GM18951 (cell line): ENCODE measurements around the gene OR2AE1.

Source experiments
- POLR2A ChIP-seq: IDR thresholded peaks from 4 replicates; pipeline ENCODE4 v1.6.1; 2011; ENCODE audit warnings: mild to moderate bottlenecking; ENCODE audit not compliant: insufficient read length, insufficient read depth; ENCODE audit errors: extremely low read depth
- in situ Hi-C: fragments of 300-500 bp; cut with MboI; formaldehyde crosslinking; loops from one replicate; pipeline ENCODE4 v1.12.0; 2022; ENCODE audit warnings: low sequenced_read_pairs, mixed read lengths, inconsistent platforms; ENCODE audit not compliant: unreplicated experiment

The OR2AE1 gene, protein sequence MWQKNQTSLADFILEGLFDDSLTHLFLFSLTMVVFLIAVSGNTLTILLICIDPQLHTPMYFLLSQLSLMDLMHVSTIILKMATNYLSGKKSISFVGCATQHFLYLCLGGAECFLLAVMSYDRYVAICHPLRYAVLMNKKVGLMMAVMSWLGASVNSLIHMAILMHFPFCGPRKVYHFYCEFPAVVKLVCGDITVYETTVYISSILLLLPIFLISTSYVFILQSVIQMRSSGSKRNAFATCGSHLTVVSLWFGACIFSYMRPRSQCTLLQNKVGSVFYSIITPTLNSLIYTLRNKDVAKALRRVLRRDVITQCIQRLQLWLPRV

DNA sequence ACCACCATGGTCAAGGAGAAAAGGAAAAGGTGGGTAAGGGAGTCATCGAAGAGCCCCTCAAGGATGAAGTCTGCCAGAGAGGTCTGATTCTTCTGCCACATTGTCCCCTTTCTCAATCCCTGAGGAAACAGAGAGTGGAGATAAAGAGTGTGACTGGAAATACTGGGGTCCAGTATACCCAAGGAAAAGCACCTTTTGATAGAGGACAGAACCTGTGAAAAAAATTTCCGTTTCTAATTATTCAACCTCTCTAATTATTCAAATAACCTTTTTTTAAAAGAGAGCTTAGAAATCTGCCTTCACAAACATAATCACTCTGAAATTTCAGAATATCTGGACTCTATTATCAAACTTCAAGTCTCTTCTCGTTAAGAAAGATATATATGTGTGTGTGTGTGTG is at the start of gene OR2AE1:
TSS of gene OR2AE1 (minus strand) at position 101 of the 400 bp plus-strand sequence. CDS start at position 101, 0 bp downstream.
- TF ChIP-seq POLR2A = no peak
- in situ Hi-C loops = no loop called here

DNA sequence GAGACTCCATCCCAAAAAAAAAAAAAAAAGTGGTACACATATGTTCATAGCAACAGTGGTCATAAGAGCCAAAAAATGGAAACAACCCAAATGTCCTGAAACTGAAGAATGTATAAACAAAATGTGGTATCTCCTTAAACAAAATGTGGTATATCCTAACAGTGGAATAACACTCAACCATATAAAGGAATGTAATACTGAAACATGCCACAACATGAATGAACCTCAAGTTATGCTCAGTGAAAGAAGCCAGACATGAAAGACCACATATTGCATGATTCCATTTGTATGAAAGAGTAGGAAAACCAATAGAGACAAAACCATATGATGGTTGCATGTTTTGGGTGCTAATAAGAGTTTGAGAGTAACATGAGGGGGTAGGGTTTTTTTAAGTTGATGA is 49.5 kb upstream of the OR2AE1 start:
- TF ChIP-seq POLR2A = no peak
- in situ Hi-C loops = no loop called here

DNA sequence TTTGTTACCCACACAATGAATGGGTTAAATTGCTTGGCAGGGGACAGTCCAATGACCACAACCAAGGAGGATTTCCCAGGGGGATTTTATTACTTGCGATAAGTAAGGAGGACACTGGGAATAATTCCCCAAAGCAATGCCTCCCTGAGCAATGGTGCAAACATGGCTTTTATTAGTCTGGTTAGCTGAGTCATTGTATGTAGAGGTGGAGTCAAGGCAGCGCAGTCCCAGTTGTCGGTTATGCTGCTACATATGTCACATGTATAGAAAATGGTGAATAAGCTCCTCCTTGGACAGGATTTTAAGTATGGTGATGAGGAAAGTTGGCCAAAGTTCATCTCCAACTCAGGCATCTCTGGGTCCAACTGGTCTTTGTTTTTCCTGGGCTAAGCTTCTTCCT is 46.4 kb upstream of the OR2AE1 start:
- in situ Hi-C loops = no loop called here
- TF ChIP-seq POLR2A = no peak

DNA sequence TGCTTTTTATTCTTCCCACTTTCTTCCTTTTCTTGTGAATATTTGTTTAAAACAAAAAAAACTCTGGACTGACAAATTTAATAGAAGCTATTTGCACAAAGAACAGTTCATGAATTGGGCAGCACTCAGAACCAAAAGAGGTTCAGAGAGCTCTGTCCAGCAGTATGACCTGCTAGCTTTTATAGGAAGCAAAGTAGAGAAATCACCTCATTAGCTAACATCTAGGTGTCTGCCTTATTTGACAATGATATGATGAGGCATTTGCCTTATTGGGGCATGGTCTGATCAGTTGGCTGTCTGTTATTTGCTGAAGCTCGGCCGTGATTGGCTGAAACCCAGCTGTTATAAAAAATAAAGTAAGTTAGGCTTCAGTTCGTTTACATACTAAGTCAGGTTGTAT is 43.3 kb upstream of the OR2AE1 start:
- in situ Hi-C loops = no loop called here
- no peak for TF ChIP-seq POLR2A

DNA sequence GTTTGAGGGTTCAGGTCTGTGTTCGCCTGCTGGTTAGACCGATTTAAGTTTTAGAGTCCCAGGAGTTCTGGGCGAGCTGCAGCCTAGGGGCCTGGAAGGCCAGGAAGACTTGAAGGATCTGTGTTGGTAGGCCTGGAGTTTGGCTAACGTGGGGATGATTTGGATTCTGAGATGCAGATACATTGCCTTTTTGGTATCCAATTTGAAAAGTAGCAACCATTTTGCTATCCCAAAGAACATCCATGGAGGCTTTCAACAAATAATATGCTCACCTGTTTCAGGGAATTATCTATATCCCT is 42.9 kb upstream of the OR2AE1 start:
- in situ Hi-C loops = no loop called here
- no peak for TF ChIP-seq POLR2A

DNA sequence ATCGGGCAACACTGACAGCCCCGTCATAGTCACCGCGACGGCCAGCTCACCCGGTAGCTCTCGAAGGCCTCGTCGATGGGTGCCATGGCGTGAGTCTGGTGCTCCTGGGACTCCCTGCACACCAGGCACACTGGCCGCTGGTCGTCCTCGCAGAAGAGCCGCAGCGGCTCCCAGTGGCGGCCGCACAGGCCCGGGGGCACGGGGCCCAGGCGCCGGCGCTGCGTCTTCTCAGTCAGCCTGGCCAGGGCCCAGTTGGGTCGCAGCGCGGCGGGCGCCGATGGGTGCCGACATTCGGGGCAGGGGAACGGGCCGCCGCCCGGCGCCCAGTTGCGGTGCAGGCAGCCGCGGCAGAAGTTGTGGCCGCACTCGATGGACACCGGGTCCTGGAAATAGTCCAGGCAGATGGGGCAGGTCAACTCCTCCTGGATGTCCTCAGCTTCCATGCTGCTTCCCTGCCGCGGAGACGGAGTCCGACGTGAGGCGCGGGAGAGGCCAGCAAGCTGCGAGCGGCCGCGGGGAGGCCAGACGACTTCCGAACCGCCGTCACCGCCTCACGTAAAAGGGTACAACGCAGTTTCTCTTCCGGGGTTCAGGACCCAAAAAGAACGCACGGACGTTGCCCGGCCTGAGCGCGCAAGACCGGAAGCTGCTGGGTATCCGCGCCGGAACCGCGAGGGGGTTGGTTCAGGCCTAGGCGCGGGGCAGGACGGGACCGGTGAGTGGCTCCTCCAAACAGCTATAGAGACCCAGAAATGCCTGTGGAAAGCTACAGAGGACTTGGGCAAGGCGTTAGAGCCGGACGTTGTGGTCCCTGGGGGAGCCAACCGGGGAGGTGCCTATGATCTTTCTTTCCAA is 42.4 kb upstream of the OR2AE1 start, which contains the start of gene TRIM4:
TSS of gene TRIM4 (minus strand) at position 572 of the 855 bp plus-strand sequence. CDS start at position 443, 129 bp downstream.
- in situ Hi-C loops = no loop called here
- peak; percentile 88 for TF ChIP-seq POLR2A

DNA sequence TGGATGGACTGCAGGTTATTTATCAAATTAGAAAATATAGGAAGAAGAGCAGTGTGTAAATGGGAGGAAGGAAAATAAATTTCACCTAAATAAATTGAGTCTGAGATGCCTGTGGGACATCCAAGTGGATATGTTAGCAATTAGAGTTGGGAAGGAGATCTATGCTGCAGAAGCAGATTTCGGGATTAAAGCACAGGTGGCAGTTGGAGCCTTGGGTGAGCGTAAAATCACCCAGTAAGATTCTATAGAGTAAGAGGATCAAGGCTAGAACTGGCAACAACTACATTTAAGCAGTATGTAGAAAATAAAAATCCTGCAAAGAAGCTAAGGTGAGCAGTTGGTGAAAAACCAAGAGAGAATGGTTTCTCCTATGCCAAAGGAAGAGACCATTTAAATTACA is 34.1 kb upstream of the OR2AE1 start:
- in situ Hi-C loops = no loop called here
- no peak for TF ChIP-seq POLR2A

DNA sequence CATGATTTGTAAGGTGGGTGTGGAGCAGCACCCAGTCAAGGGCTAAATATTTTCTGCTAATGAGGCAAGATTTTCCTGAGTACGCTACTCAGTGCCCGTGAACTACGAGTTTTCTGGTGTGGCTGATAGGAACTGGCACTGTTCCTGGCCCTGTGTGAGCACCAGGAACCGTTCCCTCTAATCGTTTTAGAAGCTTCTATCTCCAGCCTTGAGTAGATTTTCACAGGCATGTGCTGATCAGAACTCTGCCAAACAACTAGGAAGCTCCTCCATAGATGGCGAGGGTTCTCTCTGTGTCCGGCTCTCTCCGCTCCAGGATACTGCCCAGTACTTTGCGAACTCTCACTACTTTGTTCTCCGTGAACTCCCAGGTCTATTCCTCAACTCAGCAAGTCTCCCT is 24.7 kb upstream of the OR2AE1 start:
- in situ Hi-C loops = no loop called here
- TF ChIP-seq POLR2A = no peak

DNA sequence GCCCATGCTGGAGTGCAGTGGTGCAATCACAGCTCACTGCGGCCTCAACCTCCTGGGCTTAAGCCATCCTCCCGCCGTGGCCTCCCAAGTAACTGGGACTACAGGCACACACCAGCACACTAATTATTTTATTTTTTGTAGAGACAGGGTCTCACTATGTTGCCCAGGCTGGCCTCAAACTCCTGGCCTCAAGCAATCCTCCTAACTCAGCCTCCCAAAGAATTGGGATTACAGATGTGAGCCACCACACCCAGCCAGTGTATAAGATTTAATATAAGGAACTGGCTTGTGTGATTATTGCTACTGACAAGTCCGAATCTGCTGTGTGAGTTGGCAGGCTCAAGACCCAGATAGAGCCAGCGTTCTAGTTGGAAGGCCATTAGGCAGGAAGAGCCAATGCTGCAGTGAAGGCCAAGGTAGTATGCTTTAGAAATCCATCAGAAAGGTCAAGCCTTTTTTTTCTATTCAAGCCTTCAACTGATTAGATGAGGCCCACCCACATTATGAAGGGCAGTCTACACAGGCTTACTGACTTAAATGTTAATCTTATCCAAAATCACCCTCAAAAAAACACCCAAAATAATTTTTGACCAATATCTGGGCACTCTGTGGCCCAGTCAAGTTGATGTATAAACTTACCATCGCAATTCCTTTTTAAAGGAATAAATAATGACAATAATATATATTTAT is 23.1 kb upstream of the OR2AE1 start:
- in situ Hi-C loops = no loop called here
- no peak for TF ChIP-seq POLR2A

DNA sequence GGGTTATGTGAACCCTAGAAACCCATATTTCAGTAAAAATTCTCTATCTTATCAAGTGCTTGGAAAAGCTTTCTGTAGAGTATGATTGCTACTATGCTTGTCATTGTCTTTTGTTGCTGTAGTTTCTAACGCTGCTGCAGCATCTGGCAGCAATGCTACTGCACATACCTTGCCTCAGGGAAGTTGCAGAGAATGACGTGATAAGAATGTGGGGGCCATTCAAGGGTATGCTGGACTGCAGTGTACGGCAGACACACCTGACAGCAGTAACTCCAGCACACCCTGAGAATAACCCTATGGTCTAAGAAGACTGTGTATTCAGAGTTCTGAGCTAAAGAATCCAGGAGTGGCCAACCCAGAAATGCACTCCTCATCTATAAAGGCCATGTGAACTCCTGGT is 22.0 kb upstream of the OR2AE1 start:
- in situ Hi-C loops = no loop called here
- no peak for TF ChIP-seq POLR2A

DNA sequence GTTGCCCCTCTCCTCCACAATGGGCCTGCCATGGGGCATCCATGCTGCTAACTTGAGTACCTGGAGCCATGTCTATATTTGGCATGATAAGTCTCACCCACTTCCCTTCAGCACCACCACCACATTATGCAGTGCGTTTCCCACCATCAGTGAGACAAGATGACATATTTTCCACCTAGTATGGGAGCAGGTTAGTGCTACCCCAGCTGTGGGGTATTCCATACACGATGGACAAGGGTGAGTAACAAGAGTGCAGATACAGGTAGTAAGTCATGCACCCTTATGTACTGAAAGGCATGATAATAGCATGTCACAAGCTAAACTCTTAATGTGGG is 21.2 kb upstream of the OR2AE1 start:
- in situ Hi-C loops = no loop called here
- no peak for TF ChIP-seq POLR2A

DNA sequence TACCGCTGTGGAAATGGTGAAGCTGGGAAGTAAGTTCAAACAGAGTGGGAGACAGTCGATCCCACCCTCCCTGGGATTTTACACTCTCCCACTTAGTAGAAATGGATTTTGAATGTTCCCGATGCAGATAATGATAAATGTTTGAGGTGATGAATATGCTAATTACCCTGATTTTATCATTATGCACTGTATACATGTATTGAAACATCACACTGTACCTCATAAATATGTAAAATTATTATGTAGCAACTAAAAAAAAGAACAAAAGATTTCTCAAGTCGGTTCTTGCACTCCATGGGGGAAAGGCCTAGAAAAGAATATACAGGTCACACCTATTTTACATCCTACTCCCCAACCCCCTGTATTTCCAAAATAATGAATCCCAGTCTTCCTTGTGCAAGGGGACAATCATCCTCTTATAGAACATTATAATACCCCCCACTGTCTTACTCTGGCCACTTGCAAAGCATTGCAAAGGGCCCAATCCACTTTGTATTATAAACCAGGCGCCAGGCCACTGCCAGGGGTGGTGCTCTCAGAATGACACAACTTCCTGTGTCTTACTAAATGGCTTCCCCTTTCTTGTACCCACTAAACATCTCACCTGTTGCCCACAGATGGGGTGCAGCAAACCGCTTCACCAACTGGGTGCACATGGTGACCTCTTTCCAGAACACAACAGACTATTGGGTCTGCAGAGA is 20.6 kb upstream of the OR2AE1 start:
- in situ Hi-C loops = no loop called here
- TF ChIP-seq POLR2A = no peak

DNA sequence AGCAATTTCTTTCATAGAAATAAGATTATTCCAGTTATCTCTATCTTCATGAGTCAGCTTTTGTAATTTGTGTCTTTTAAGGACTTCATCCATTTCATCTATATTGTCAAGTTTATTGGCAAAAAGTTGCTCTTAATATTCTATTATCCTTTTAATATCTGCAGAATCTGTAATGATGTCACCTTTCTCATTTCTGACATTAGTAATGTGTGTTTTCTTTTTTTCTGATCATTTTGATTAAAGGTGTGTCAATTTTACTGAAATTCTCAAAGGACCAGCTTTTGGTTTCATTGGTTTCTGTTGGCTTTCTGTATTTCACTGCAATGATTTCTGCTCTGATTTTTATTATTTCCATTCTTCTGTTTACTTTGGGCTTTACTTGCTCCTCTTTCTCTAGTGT is 17.9 kb upstream of the OR2AE1 start:
- TF ChIP-seq POLR2A = no peak
- in situ Hi-C loops = no loop called here
